Endothelial cell of umbilical vein (primary cell): ENCODE measurements around the gene ASB1. TPM values are rescaled to one million over a fixed set of nuclear protein-coding genes. Genes with fewer than 3 reads are reported as not detected.

ENCODE experiments used
- BruUV-seq: library from RNA; stranded (reverse); fragments of 400-500 nt; replicated peaks from 2 replicates; lab custom pipeline; 2021; lab: Mats Ljungman, UMichigan
- CTCF ChIA-PET: fragments of 300-600, 350-600 bp; sonication (Branson Sonifier 250); formaldehyde crosslinking; loops from one replicate; lab custom pipeline; 2021; ENCODE audit warnings: antibody characterized with exemption, inconsistent platforms; lab: Charles Lee
- POLR2A ChIA-PET: fragments of 300-600, 350-600 bp; sonication (Branson Sonifier 250); formaldehyde crosslinking; loops from one replicate; lab custom pipeline; 2021; ENCODE audit warnings: antibody characterized with exemption, inconsistent platforms; lab: Charles Lee
- DNase-seq: peaks from one replicate; pipeline ENCODE4 v3.0.0-alpha.2; 2011; ENCODE audit warnings: low read depth, low spot score
- FAIRE-seq: peaks from 2 replicates; lab custom pipeline; 2011; peaks lifted over from hg19 to GRCh38; lab: Jason Lieb, UNC
- H2AFZ ChIP-seq: 2 replicates; pipeline ENCODE4 v1.6.0; 2012; ENCODE audit warnings: low read depth, low read length, control low read depth, inconsistent platforms
- H3K27ac ChIP-seq: 2 replicates; pipeline ENCODE4 v1.5.1; 2011; ENCODE audit warnings: low read depth, mild to moderate bottlenecking, control low read depth, low read length, moderate library complexity; ENCODE audit not compliant: insufficient read depth
- H3K27me3 ChIP-seq, 2 experiments: 2 replicates each; pipeline versions ENCODE4 v1.6.0 to v1.6.1; 2011; ENCODE audit warnings: low read length in 2 of 2, mixed read lengths in 1 of 2; ENCODE audit not compliant: control insufficient read depth in 2 of 2, insufficient read depth in 2 of 2
- H3K36me3 ChIP-seq, 2 experiments: 2 replicates in 1 of 2; 3 replicates in 1 of 2; pipeline ENCODE4 v1.5.1; 2011; ENCODE audit warnings: low read length in 2 of 2, mild to moderate bottlenecking in 1 of 2, moderate library complexity in 1 of 2; ENCODE audit not compliant: control insufficient read depth in 2 of 2, insufficient read depth in 2 of 2; ENCODE audit errors: extremely low read depth in 1 of 2
- H3K4me1 ChIP-seq: 3 replicates; pipeline ENCODE4 v1.5.1; 2011; ENCODE audit warnings: mild to moderate bottlenecking, low read length; ENCODE audit not compliant: control insufficient read depth, insufficient read depth; ENCODE audit errors: extremely low read depth
- H3K4me2 ChIP-seq: 2 replicates; pipeline ENCODE4 v1.6.1; 2011; ENCODE audit warnings: low read length, control low read depth, mixed read lengths; ENCODE audit not compliant: insufficient read depth
- H3K4me3 ChIP-seq, 3 experiments: fragments of 200-600 bp in 1 of 3; sonication (generic), shearing (Covaris generic) in 1 of 3; replicated peaks in 1 of 3; 2 replicates each; pipeline ENCODE4 v1.5.1; 2011 to 2016; ENCODE audit warnings: control low read depth in 3 of 3, low read length in 3 of 3, mild to moderate bottlenecking in 2 of 3, inconsistent platforms in 1 of 3, low read depth in 1 of 3, moderate library complexity in 1 of 3; ENCODE audit not compliant: insufficient read depth in 1 of 3
- H3K79me2 ChIP-seq: 2 replicates; pipeline ENCODE4 v1.6.0; 2012; ENCODE audit warnings: low read length, inconsistent platforms; ENCODE audit not compliant: control insufficient read depth, insufficient read depth
- H3K9ac ChIP-seq: replicated peaks from 2 replicates; pipeline ENCODE3; 2011; ENCODE audit warnings: low read length, control low read depth; ENCODE audit not compliant: insufficient read depth; ENCODE audit errors: extremely low read depth
- H3K9me1 ChIP-seq: replicated peaks from 3 replicates; pipeline ENCODE4 v1.6.0; 2011; ENCODE audit warnings: mild to moderate bottlenecking, low read length; ENCODE audit not compliant: control insufficient read depth, insufficient read depth; ENCODE audit errors: extremely low read depth
- H3K9me3 ChIP-seq: replicated peaks from 2 replicates; pipeline ENCODE4 v1.5.1; 2012; ENCODE audit warnings: low read length, inconsistent platforms; ENCODE audit not compliant: control insufficient read depth, insufficient read depth
- H4K20me1 ChIP-seq: replicated peaks from 2 replicates; pipeline ENCODE3; 2011; ENCODE audit warnings: mild to moderate bottlenecking, low read length; ENCODE audit not compliant: control insufficient read depth, insufficient read depth; ENCODE audit errors: extremely low read depth
- CTCF ChIP-seq, 2 donors: IDR thresholded peaks; 1 replicate in 1 of 2; 2 replicates in 1 of 2; pipeline ENCODE4 v1.5.1; 2011; ENCODE audit warnings: low read length in 2 of 2, mild to moderate bottlenecking in 2 of 2, moderate library complexity in 2 of 2, control low read depth in 1 of 2, inconsistent platforms in 1 of 2, low read depth in 1 of 2; ENCODE audit not compliant: insufficient read depth in 1 of 2; ENCODE audit errors: extremely low read depth in 1 of 2
- EZH2 ChIP-seq: IDR thresholded peaks from 2 replicates; pipeline ENCODE4 v1.6.1; 2012; ENCODE audit warnings: borderline replicate concordance, low read depth, mild to moderate bottlenecking, moderate library complexity, low read length, inconsistent platforms; ENCODE audit not compliant: severe bottlenecking
- FOS ChIP-seq: IDR thresholded peaks from 2 replicates; pipeline ENCODE4 v1.6.1; 2011; ENCODE audit warnings: mild to moderate bottlenecking, low read length, moderate library complexity, borderline replicate concordance; ENCODE audit not compliant: insufficient read depth
- GATA2 ChIP-seq: IDR thresholded peaks from 2 replicates; pipeline ENCODE4 v1.7.0; 2011; ENCODE audit warnings: low read depth, mild to moderate bottlenecking, moderate library complexity, mixed read lengths, low read length; ENCODE audit not compliant: insufficient read length, insufficient read depth
- JUN ChIP-seq: IDR thresholded peaks from 2 replicates; pipeline ENCODE4 v1.6.1; 2011; ENCODE audit warnings: borderline replicate concordance, low read depth; ENCODE audit not compliant: insufficient read length, insufficient read depth
- MAX ChIP-seq: IDR thresholded peaks from 2 replicates; pipeline ENCODE4 v1.6.1; 2011; ENCODE audit not compliant: insufficient read depth, insufficient read length
- MYC ChIP-seq: IDR thresholded peaks from one replicate; pipeline ENCODE4 v1.6.1; 2011; ENCODE audit warnings: mild to moderate bottlenecking, low read depth, low read length
- POLR2A ChIP-seq: IDR thresholded peaks from 2 replicates; pipeline ENCODE4 v1.6.1; 2012; ENCODE audit warnings: low read depth, mild to moderate bottlenecking, control low read depth, low read length
- POLR2AphosphoS5 ChIP-seq: IDR thresholded peaks from 2 replicates; pipeline ENCODE4 v1.6.1; 2012; ENCODE audit warnings: low read depth, mild to moderate bottlenecking, control low read depth, low read length, moderate library complexity; ENCODE audit not compliant: insufficient read depth
- dilution Hi-C: fragments of 300-500 bp; cut with MboI; formaldehyde crosslinking; loops from one replicate; pipeline ENCODE4 v1.15.0; 2019; ENCODE audit warnings: low sequenced_read_pairs; ENCODE audit not compliant: extremely low pct_ligation_motif_present
- intact Hi-C: fragments of 100-400 bp; cut with micrococcal nuclease; formaldehyde crosslinking; loops from one replicate; pipeline ENCODE4 v1.10.0; 2022
- polyA plus RNA-seq, 4 experiments: library from polyadenylated mRNA; depleted of rRNA in 3 of 4; stranded (reverse) in 3 of 4; unstranded in 1 of 4; fragments of >200 nt; gene quantifications; 2 replicates each; pipeline versions ENCODE4 v1.2.1 to v1.2.3, GENCODE V29; 2011 to 2012; ENCODE audit warnings: missing spikeins in 1 of 4
- total RNA-seq: library from RNA; stranded (reverse); gene quantifications from 2 replicates; pipeline ENCODE4 v1.2.3, GENCODE V29; 2021

The ASB1 gene
- total and polyA plus RNA-seq, 2 donors (not counting 3 experiments of a cell fraction or from before 2014, with no cell fraction given): 12.3 to 16.2 TPM

- BruUV-seq: no TSS peak
- Histone ChIP-seq H3K27ac (peak overlapping the region; percentile 87), H3K4me2 (peak overlapping the region; percentile 92), H3K4me3 (peak overlapping the region; percentile 26 to 46 (median 45)), H3K9me1 (no peaks in the 10 kb centered on the region), H3K9ac (peak overlapping the region; percentile 88), H4K20me1 (no peaks in the 10 kb centered on the region), H3K36me3 (no peaks in the 10 kb centered on the region), H3K9me3 (no peaks in the 10 kb centered on the region), H3K79me2 (peaks cover 37% of the 10 kb centered on the region), H2AFZ (peak overlapping the region; percentile 93), H3K4me1 (peaks cover 17% of the 10 kb centered on the region), H3K27me3 (no peaks in the 10 kb centered on the region)
- intact Hi-C loops: loop anchor here (1.0 to 10.0 kb wide), 2 partner anchors 47 to 171 kb away; no protein-coding TSS in a partner anchor
- DNase-seq (no peak), FAIRE-seq (no peak)
- ChIA-PET CTCF (interaction anchor here (0.8 kb wide), 1 partner anchor 36 kb away, joined by 3 read pairs; no protein-coding TSS in a partner anchor), POLR2A (no interaction called here)
- dilution Hi-C loops: no loop called here
- no peak for TF ChIP-seq JUN
- TF ChIP-seq MAX: no peak
- no peak for TF ChIP-seq GATA2
- peak; percentile 32 for TF ChIP-seq EZH2
Observed at GRCh38 chr2:238425979-238426567, 654 bp upstream of the ASB1 start.

GRCh38 chr2:238427435-238428162 is 872 bp downstream of the ASB1 start:
- BruUV-seq: TSS peak; percentile 39
- Histone ChIP-seq H4K20me1 (no peaks in the 10 kb centered on the region), H3K36me3 (no peaks in the 10 kb centered on the region), H3K4me2 (peak overlapping the region; percentile 49), H2AFZ (peak overlapping the region; percentile 93), H3K4me3 (peak overlapping the region; percentile 26 to 46 (median 45)), H3K27me3 (no peaks in the 10 kb centered on the region), H3K9me1 (no peaks in the 10 kb centered on the region), H3K9ac (peak overlapping the region; percentile 88), H3K9me3 (no peaks in the 10 kb centered on the region), H3K4me1 (peaks cover 13% of the 10 kb centered on the region), H3K79me2 (peaks cover 51% of the 10 kb centered on the region), H3K27ac (peak overlapping the region; percentile 87)
- intact Hi-C loops: loop anchor here (1.0 to 10.0 kb wide), 2 partner anchors 30 to 173 kb away; no protein-coding TSS in a partner anchor
- dilution Hi-C loops: no loop called here
- peak; percentile 8 for DNase-seq
- CTCF ChIA-PET: interaction anchor here (0.5 to 1.4 kb wide), 5 partner anchors 9 to 57 kb away, joined by 3 to 6 read pairs (median 4); no protein-coding TSS in a partner anchor
- POLR2A ChIA-PET: interaction anchor here (0.6 kb wide), 1 partner anchor 10 kb away, joined by 3 read pairs; no protein-coding TSS in a partner anchor
- no peak for FAIRE-seq
- TF ChIP-seq CTCF (IDR thresholded peaks at IDR 0.05; ENCODE audit: extremely low read depth in 1 of 2, insufficient read depth in 1 of 2, low read depth in 1 of 2, low read length in 2 of 2) (no peak), POLR2A (no peak), MAX (no peak), FOS (no peak), JUN (no peak), GATA2 (no peak), POLR2AphosphoS5 (no peak), EZH2 (no peak), MYC (no peak)
